ENCODE data around the gene OR51E1.
A peak's percentile ranks its signal among the peaks of the same experiment; 100 is the strongest.

DNA sequence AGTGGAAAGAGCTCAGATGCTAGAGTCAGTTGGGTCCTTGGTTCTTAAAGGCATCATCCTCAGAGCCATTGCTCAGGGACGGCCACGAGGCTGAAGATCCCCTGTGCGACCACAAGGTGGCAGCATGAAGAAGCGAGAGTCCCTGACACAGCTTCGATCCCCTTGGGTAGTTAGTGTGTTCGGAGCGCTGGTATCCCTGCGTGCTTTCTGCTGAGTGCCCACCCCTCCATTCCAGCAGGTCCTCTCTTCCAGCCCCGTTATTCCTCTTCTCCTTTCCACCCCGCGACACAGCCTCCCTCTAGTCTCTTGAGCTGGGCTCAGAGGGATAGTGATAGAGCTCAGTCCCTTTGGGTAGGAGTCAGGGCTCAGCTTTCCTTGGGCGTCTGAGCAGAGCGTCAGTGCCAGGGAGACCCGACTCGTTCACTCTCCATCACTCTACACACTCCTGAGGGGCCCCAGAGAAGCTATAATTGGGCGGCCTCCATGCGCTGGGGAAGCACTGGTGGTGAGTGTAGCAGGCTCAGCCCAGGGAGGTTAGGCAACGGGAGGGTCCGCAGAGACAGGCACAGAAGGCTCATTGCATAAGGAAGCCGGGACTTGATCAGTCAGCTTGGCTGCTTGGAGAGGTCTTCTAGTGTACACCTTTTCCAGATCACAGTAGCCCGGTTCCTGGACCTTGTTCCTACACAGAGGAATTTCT, 6.7 kb upstream of the OR51E1 start, which contains the start of gene OR51D1:
- TF ChIP-seq, protein P1, sequence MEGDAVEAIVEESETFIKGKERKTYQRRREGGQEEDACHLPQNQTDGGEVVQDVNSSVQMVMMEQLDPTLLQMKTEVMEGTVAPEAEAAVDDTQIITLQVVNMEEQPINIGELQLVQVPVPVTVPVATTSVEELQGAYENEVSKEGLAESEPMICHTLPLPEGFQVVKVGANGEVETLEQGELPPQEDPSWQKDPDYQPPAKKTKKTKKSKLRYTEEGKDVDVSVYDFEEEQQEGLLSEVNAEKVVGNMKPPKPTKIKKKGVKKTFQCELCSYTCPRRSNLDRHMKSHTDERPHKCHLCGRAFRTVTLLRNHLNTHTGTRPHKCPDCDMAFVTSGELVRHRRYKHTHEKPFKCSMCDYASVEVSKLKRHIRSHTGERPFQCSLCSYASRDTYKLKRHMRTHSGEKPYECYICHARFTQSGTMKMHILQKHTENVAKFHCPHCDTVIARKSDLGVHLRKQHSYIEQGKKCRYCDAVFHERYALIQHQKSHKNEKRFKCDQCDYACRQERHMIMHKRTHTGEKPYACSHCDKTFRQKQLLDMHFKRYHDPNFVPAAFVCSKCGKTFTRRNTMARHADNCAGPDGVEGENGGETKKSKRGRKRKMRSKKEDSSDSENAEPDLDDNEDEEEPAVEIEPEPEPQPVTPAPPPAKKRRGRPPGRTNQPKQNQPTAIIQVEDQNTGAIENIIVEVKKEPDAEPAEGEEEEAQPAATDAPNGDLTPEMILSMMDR (IDR thresholded peaks at IDR 0.05; ENCODE audit: low read depth, low read length), result peak; percentile 87
- no peak for TF ChIP-seq POLR2A (IDR thresholded peaks at IDR 0.05; ENCODE audit: extremely low read depth, insufficient read length)
- peak; percentile 80 for TF ChIP-seq MYC (IDR thresholded peaks at IDR 0.05; ENCODE audit: low read depth, low read length)
